Measurements from ENCODE around the gene MPC2. TPM values are rescaled to one million over a fixed set of nuclear protein-coding genes. Genes with fewer than 3 reads are reported as not detected.
"Not testable (repeated sequence)": the region's sequence is repeated elsewhere in the genome, so short reads cannot be mapped to it uniquely, and the experiment has no call there.

The MPC2 gene
- total RNA-seq, 2 donors from 2014 or later: 71.4 to 122 TPM

- Histone ChIP-seq H3K36me3 (no peaks in the 10 kb centered on the region), H3K27me3 (no peaks in the 10 kb centered on the region), H3K4me1 (peaks cover 0 to 24% of the 10 kb centered on the region in 2 donors), H3K4me3 (peak overlapping the region in 1 of 2 donors; percentile 86), H3K27ac (peak overlapping the region; percentile 99 to 100), H3K9me3 (no peaks in the 10 kb centered on the region)
- no peak for TF ChIP-seq CTCF (IDR thresholded peaks at IDR 0.05)
- no peak for DNase-seq (ENCODE audit: low spot score)
Observed at GRCh38 chr1:167933788-167934187, 3.1 kb downstream of the MPC2 start.

- Histone ChIP-seq H3K36me3 (no peaks in the 10 kb centered on the region), H3K9me3 (no peaks in the 10 kb centered on the region), H3K27me3 (no peaks in the 10 kb centered on the region), H3K27ac (no peak overlapping the region), H3K4me3 (no peak overlapping the region), H3K4me1 (peaks cover 0 to 20% of the 10 kb centered on the region in 2 donors)
- TF ChIP-seq CTCF (IDR thresholded peaks at IDR 0.05): no peak
- DNase-seq (ENCODE audit: low spot score): no peak
Observed at GRCh38 chr1:167929725-167930124, 7.1 kb downstream of the MPC2 start.

- not testable (repeated sequence) for H3K36me3 ChIP-seq; H3K27ac ChIP-seq; H3K27me3 ChIP-seq; H3K4me3 ChIP-seq; H3K9me3 ChIP-seq; DNase-seq (ENCODE audit: low spot score)
- peaks cover 0 to 12% of the 10 kb centered on the region in 2 donors for H3K4me1 ChIP-seq
Observed at GRCh38 chr1:167928919-167929318, 8.0 kb downstream of the MPC2 start.

GRCh38 chr1:167928457-167928852, 8.4 kb downstream of the MPC2 start:
- H3K4me1 ChIP-seq: peaks cover 0 to 8% of the 10 kb centered on the region in 2 donors
- no peak overlapping the region for H3K4me3 ChIP-seq
- DNase-seq (ENCODE audit: low spot score): no peak
- no peak overlapping the region for H3K27ac ChIP-seq
- H3K9me3 ChIP-seq: no peaks in the 10 kb centered on the region
- H3K36me3 ChIP-seq: no peaks in the 10 kb centered on the region
- no peak for TF ChIP-seq CTCF (IDR thresholded peaks at IDR 0.05)
- H3K27me3 ChIP-seq: no peaks in the 10 kb centered on the region

GRCh38 chr1:167927046-167927754, 9.7 kb downstream of the MPC2 start:
- Histone ChIP-seq H3K4me3 (no peak overlapping the region), H3K27ac (no peak overlapping the region), H3K4me1 (peaks cover 0 to 10% of the 10 kb centered on the region in 2 donors), H3K36me3 (no peaks in the 10 kb centered on the region), H3K9me3 (no peaks in the 10 kb centered on the region), H3K27me3 (no peaks in the 10 kb centered on the region)
- no peak for DNase-seq (ENCODE audit: low spot score)
- no peak for TF ChIP-seq CTCF (IDR thresholded peaks at IDR 0.05)

- no peak for DNase-seq (ENCODE audit: low spot score)
- no peak overlapping the region for H3K4me3 ChIP-seq
- peaks cover 0 to 15% of the 10 kb centered on the region in 2 donors for H3K4me1 ChIP-seq
- no peak overlapping the region for H3K27ac ChIP-seq
- H3K36me3 ChIP-seq: no peaks in the 10 kb centered on the region
- no peak for TF ChIP-seq CTCF (IDR thresholded peaks at IDR 0.05)
- H3K27me3 ChIP-seq: no peaks in the 10 kb centered on the region
- H3K9me3 ChIP-seq: no peaks in the 10 kb centered on the region
Observed at GRCh38 chr1:167926486-167926997, 10.3 kb downstream of the MPC2 start.
